Endodermal cell (in vitro differentiated cells): Measurements from ENCODE around the gene LRP1. TPM values are rescaled to one million over a fixed set of nuclear protein-coding genes. Genes with fewer than 3 reads are reported as not detected.

Experiments used
- DNase-seq: peaks from one replicate; pipeline ENCODE4 v3.0.0-alpha.2; 2017
- H3K27ac ChIP-seq: 2 replicates; pipeline ENCODE4 v1.5.1; 2013; ENCODE audit warnings: mild to moderate bottlenecking, low read depth, low read length, moderate library complexity
- H3K27me3 ChIP-seq: 2 replicates; pipeline ENCODE4 v1.6.1; 2013; ENCODE audit warnings: mild to moderate bottlenecking, low read length, moderate library complexity; ENCODE audit not compliant: insufficient read depth, control insufficient read depth, poor library complexity, severe bottlenecking
- H3K36me3 ChIP-seq: 2 replicates; pipeline ENCODE4 v1.7.0; 2013; ENCODE audit warnings: mild to moderate bottlenecking, low read length, moderate library complexity; ENCODE audit not compliant: control insufficient read depth, insufficient read depth
- H3K4me1 ChIP-seq: one replicate; pipeline ENCODE4 v1.7.0; 2013; ENCODE audit warnings: low read length; ENCODE audit not compliant: control insufficient read depth, insufficient read depth
- H3K4me3 ChIP-seq: 2 replicates; pipeline ENCODE4 v1.5.1; 2013; ENCODE audit warnings: mild to moderate bottlenecking, low read length, moderate library complexity
- H3K9ac ChIP-seq: 2 replicates; pipeline ENCODE4 v1.6.1; 2013; ENCODE audit warnings: mild to moderate bottlenecking, low read length, moderate library complexity; ENCODE audit not compliant: poor library complexity, severe bottlenecking; ENCODE audit errors: extremely low read depth
- H3K9me3 ChIP-seq: 2 replicates; pipeline ENCODE4 v1.6.1; 2013; ENCODE audit warnings: mild to moderate bottlenecking, low read length, moderate library complexity; ENCODE audit not compliant: control insufficient read depth
- H3K27ac Mint-ChIP-seq: 2 replicates; pipeline ENCODE4 v1.8.0; 2020; ENCODE audit warnings: mixed read lengths
- H3K27me3 Mint-ChIP-seq: 2 replicates; pipeline ENCODE4 v1.8.0; 2021; ENCODE audit warnings: mild to moderate bottlenecking, mixed read lengths; ENCODE audit not compliant: insufficient read depth
- H3K36me3 Mint-ChIP-seq: 2 replicates; pipeline ENCODE4 v1.8.0; 2020; ENCODE audit warnings: low read depth, mixed read lengths
- H3K4me1 Mint-ChIP-seq: 2 replicates; pipeline ENCODE4 v1.8.0; 2020; ENCODE audit warnings: mixed read lengths
- H3K4me3 Mint-ChIP-seq: 2 replicates; pipeline ENCODE4 v1.8.0; 2020; ENCODE audit warnings: mild to moderate bottlenecking, moderate library complexity, mixed read lengths
- H3K9me3 Mint-ChIP-seq: 2 replicates; pipeline ENCODE4 v1.8.0; 2020; ENCODE audit warnings: mild to moderate bottlenecking, mixed read lengths
- CTCF ChIP-seq: fragments of 200-600 bp; sonication (generic); conservative IDR thresholded peaks from 2 replicates; pipeline ENCODE4 v1.5.0; 2021; ENCODE audit warnings: antibody characterized with exemption, mild to moderate bottlenecking
- WGBS, 2 experiments: methylation state at CpG; one replicate each; pipeline versions ENCODE4 v1.1.5 to v1.1.7; 2013; ENCODE audit warnings: missing lambda C conversion rate in 2 of 2, mixed read lengths in 1 of 2; ENCODE audit not compliant: insufficient coverage in 1 of 2, insufficient read length in 1 of 2; 5-methylcytosine and 5-hydroxymethylcytosine counted together
- total RNA-seq, 2 donors: library from RNA; stranded (reverse); fragmentation: NEBNext Ultra II Directional in 1 of 2; extraction: Animal tissue kit (Norgen Biotek cat#: 25700) in 1 of 2; gene quantifications; 2 replicates in 1 of 2; 3 replicates in 1 of 2; pipeline ENCODE4 v1.2.1, GENCODE V29; 2021

Gene LRP1
- total RNA-seq, 2 donors from 2014 or later = 74.5 to 87.7 TPM

- H3K4me1 Mint-ChIP-seq = peaks cover 49% of the 10 kb centered on the region
- Histone ChIP-seq H3K27ac (no peak overlapping the region), H3K4me3 (no peak overlapping the region), H3K4me1 (peaks cover 4% of the 10 kb centered on the region), H3K36me3 (no peaks in the 10 kb centered on the region), H3K9ac (no peak overlapping the region), H3K9me3 (no peaks in the 10 kb centered on the region), H3K27me3 (peaks cover 97% of the 10 kb centered on the region)
- H3K36me3 Mint-ChIP-seq = no peaks in the 10 kb centered on the region
- H3K9me3 Mint-ChIP-seq = no peaks in the 10 kb centered on the region
- H3K4me3 Mint-ChIP-seq = peak overlapping the region; percentile 48
- no peak for DNase-seq
- WGBS, 2 experiments = 71 to 74% methylated on average over 3 to 5 of the region's 5 CpGs
- peaks cover 94% of the 10 kb centered on the region for H3K27me3 Mint-ChIP-seq
- no peak for TF ChIP-seq CTCF
- no peak overlapping the region for H3K27ac Mint-ChIP-seq
Measured at GRCh38 chr12:57218030-57218853, 90.0 kb downstream of the LRP1 start.

- no peaks in the 10 kb centered on the region for H3K36me3 ChIP-seq
- peaks cover 4% of the 10 kb centered on the region for H3K4me1 ChIP-seq
- DNase-seq = peak; percentile 67
- H3K27me3 ChIP-seq = peaks cover 98% of the 10 kb centered on the region
- Mint-ChIP-seq H3K36me3 (no peaks in the 10 kb centered on the region), H3K4me3 (peak overlapping the region; percentile 30), H3K27ac (no peak overlapping the region), H3K27me3 (peaks cover 94% of the 10 kb centered on the region), H3K9me3 (no peaks in the 10 kb centered on the region), H3K4me1 (peaks cover 41% of the 10 kb centered on the region)
- peak overlapping the region; percentile 45 for H3K4me3 ChIP-seq
- no peaks in the 10 kb centered on the region for H3K9me3 ChIP-seq
- WGBS, 2 experiments = 23 to 32% methylated on average over 5 to 14 of the region's 14 CpGs
- H3K9ac ChIP-seq = no peak overlapping the region
- H3K27ac ChIP-seq = no peak overlapping the region
- no peak for TF ChIP-seq CTCF
Measured at GRCh38 chr12:57219205-57219992, 91.1 kb downstream of the LRP1 start.

- Histone ChIP-seq H3K4me3 (peak overlapping the region; percentile 45), H3K27me3 (peaks cover 98% of the 10 kb centered on the region), H3K4me1 (peaks cover 4% of the 10 kb centered on the region), H3K9ac (no peak overlapping the region), H3K9me3 (no peaks in the 10 kb centered on the region), H3K36me3 (no peaks in the 10 kb centered on the region), H3K27ac (no peak overlapping the region)
- Mint-ChIP-seq H3K27ac (no peak overlapping the region), H3K27me3 (peaks cover 94% of the 10 kb centered on the region), H3K9me3 (no peaks in the 10 kb centered on the region), H3K36me3 (no peaks in the 10 kb centered on the region), H3K4me3 (peak overlapping the region; percentile 30), H3K4me1 (peaks cover 41% of the 10 kb centered on the region)
- no peak for DNase-seq
- TF ChIP-seq CTCF = no peak
- WGBS, 2 experiments = 5 to 18% methylated on average over 6 to 29 of the region's 38 CpGs
Measured at GRCh38 chr12:57219993-57220754, 91.9 kb downstream of the LRP1 start.
